ENCODE results near the gene GDNF.

DNA sequence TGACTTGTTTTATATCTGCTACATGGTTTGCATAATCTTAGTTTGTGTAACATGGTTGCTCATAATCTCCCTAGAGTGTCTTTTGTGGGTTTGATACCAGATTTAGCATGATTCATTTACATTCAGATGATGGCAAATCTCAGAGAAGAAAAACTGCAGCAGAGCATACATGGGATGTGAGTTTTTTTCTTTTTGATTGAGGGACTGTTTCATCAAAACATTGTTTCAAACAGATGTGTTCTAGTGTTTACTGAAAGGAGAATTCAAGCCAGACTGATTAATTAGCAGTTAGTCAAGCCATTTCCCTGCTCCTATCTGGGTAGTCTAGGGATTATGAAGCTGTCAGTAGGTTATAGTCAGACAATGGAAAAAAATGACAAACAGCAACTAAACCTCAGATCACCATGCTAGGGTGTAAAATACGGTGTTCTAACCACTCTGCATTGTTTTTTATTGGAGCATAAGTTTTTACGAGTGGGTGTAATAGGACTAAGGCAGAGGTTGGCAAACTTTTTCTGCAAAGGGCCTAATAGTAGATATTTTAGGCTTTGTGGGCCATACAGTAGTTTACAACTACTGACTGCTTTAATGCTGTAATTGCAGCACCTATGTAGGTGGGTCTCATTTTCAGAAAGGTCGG is 10.5 kb upstream of the GDNF start:
- TF ChIP-seq CTCF (conservative IDR thresholded peaks at IDR 0.05; ENCODE audit: low read depth in 2 of 2) (no peak), POLR2AphosphoS5 (IDR thresholded peaks at IDR 0.05; ENCODE audit: low read depth) (no peak), EZH2 (IDR thresholded peaks at IDR 0.05; ENCODE audit: low read depth, unreplicated experiment) (no peak), REST (IDR thresholded peaks at IDR 0.05; ENCODE audit: unreplicated experiment) (no peak), CREB1 (CRISPR knock-in tag; IDR thresholded peaks at IDR 0.05; ENCODE audit: low read depth) (no peak), NANOG (IDR thresholded peaks at IDR 0.05; ENCODE audit: borderline replicate concordance) (no peak), EZH2phosphoT487 (IDR thresholded peaks at IDR 0.05; ENCODE audit: unreplicated experiment) (no peak), JUNB (IDR thresholded peaks at IDR 0.05; ENCODE audit: unreplicated experiment) (no peak)
- TF ChIP-seq, protein P1, sequence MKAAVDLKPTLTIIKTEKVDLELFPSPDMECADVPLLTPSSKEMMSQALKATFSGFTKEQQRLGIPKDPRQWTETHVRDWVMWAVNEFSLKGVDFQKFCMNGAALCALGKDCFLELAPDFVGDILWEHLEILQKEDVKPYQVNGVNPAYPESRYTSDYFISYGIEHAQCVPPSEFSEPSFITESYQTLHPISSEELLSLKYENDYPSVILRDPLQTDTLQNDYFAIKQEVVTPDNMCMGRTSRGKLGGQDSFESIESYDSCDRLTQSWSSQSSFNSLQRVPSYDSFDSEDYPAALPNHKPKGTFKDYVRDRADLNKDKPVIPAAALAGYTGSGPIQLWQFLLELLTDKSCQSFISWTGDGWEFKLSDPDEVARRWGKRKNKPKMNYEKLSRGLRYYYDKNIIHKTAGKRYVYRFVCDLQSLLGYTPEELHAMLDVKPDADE (IDR thresholded peaks at IDR 0.05): no peak
